ENCODE results near the gene MYOZ3. TPM values are rescaled to one million over a fixed set of nuclear protein-coding genes. Genes with fewer than 3 reads are reported as not detected.

MYOZ3 gene
- total and polyA plus RNA-seq, 2 experiments from 2014 or later = 1.1 to 1.8 TPM

- Histone ChIP-seq H3K79me2 (peaks cover 10% of the 10 kb centered on the region), H2AFZ (peak overlapping the region; percentile 37), H3K27me3 (no peaks in the 10 kb centered on the region), H3K9me3 (ENCODE audit: low read depth) (no peaks in the 10 kb centered on the region), H3K27ac (peak overlapping the region; percentile 15), H3K4me1 (ENCODE audit: insufficient read depth) (peaks cover 19% of the 10 kb centered on the region), H4K20me1 (ENCODE audit: insufficient read depth, poor library complexity, severe bottlenecking) (no peaks in the 10 kb centered on the region), H3K36me3 (replicated peaks; ENCODE audit: insufficient read depth, low read depth) (no peaks in the 10 kb centered on the region), H3K4me3 (peak overlapping the region; percentile 52), H3K4me2 (peak overlapping the region; percentile 99), H3K9me2 (replicated peaks; ENCODE audit: insufficient read depth) (no peaks in the 10 kb centered on the region)
- TF ChIP-seq CTCF (IDR thresholded peaks at IDR 0.05; ENCODE audit: poor library complexity) = no peak
- no peak for TF ChIP-seq EZH2 (IDR thresholded peaks at IDR 0.05; ENCODE audit: borderline replicate concordance)
- TF ChIP-seq EZH2phosphoT487 (IDR thresholded peaks at IDR 0.05; ENCODE audit: low read depth, severe bottlenecking, unreplicated experiment) = no peak
- DNase-seq (ENCODE audit: low spot score) = peak; percentile 62
- 10% methylated on average over 23 of the region's 74 CpGs for WGBS (ENCODE audit: low lambda C conversion rate, missing lambda C conversion rate)
Observed at GRCh38 chr5:150624334-150625163, 36.5 kb upstream of the MYOZ3 start.

- TF ChIP-seq EZH2 (IDR thresholded peaks at IDR 0.05; ENCODE audit: borderline replicate concordance) (no peak), EZH2phosphoT487 (IDR thresholded peaks at IDR 0.05; ENCODE audit: low read depth, severe bottlenecking, unreplicated experiment) (no peak), CTCF (IDR thresholded peaks at IDR 0.05; ENCODE audit: poor library complexity) (no peak)
- Histone ChIP-seq H3K79me2 (peaks cover 11% of the 10 kb centered on the region), H3K4me2 (peak overlapping the region; percentile 99), H3K27ac (no peak overlapping the region), H3K9me3 (ENCODE audit: low read depth) (no peaks in the 10 kb centered on the region), H4K20me1 (ENCODE audit: insufficient read depth, poor library complexity, severe bottlenecking) (no peaks in the 10 kb centered on the region), H2AFZ (no peak overlapping the region), H3K36me3 (replicated peaks; ENCODE audit: insufficient read depth, low read depth) (no peaks in the 10 kb centered on the region), H3K4me1 (ENCODE audit: insufficient read depth) (peaks cover 17% of the 10 kb centered on the region), H3K9me2 (replicated peaks; ENCODE audit: insufficient read depth) (no peaks in the 10 kb centered on the region), H3K4me3 (peak overlapping the region; percentile 52), H3K27me3 (no peaks in the 10 kb centered on the region)
- DNase-seq (ENCODE audit: low spot score) = no peak
- WGBS (ENCODE audit: low lambda C conversion rate, missing lambda C conversion rate) = 36% methylated on average over 19 of the region's 19 CpGs
Observed at GRCh38 chr5:150625164-150625535, 35.9 kb upstream of the MYOZ3 start.

- H3K27ac ChIP-seq = no peak overlapping the region
- H4K20me1 ChIP-seq (ENCODE audit: insufficient read depth, poor library complexity, severe bottlenecking) = no peaks in the 10 kb centered on the region
- 81% methylated on average over 10 of the region's 10 CpGs for WGBS (ENCODE audit: low lambda C conversion rate, missing lambda C conversion rate)
- no peak for DNase-seq (ENCODE audit: low spot score)
- no peak overlapping the region for H3K4me3 ChIP-seq
- peak overlapping the region; percentile 99 for H3K4me2 ChIP-seq
- TF ChIP-seq CTCF (IDR thresholded peaks at IDR 0.05; ENCODE audit: poor library complexity) (no peak), EZH2phosphoT487 (IDR thresholded peaks at IDR 0.05; ENCODE audit: low read depth, severe bottlenecking, unreplicated experiment) (no peak), EZH2 (IDR thresholded peaks at IDR 0.05; ENCODE audit: borderline replicate concordance) (no peak)
- H3K9me3 ChIP-seq (ENCODE audit: low read depth) = no peaks in the 10 kb centered on the region
- peaks cover 11% of the 10 kb centered on the region for H3K79me2 ChIP-seq
- peaks cover 23% of the 10 kb centered on the region for H3K4me1 ChIP-seq (ENCODE audit: insufficient read depth)
- H3K9me2 ChIP-seq (replicated peaks; ENCODE audit: insufficient read depth) = no peaks in the 10 kb centered on the region
- no peaks in the 10 kb centered on the region for H3K27me3 ChIP-seq
- no peak overlapping the region for H2AFZ ChIP-seq
- no peaks in the 10 kb centered on the region for H3K36me3 ChIP-seq (replicated peaks; ENCODE audit: insufficient read depth, low read depth)
Observed at GRCh38 chr5:150625831-150626746, 35.0 kb upstream of the MYOZ3 start.

All from hepatocyte (in vitro differentiated cells).